ENCODE measurements around the gene ACADVL.

GRCh38 chr17:7225711-7226331 is 6.1 kb downstream of the ACADVL start:
- peak in 1 of 2 donors; percentile 12 for TF ChIP-seq POLR2A (IDR thresholded peaks at IDR 0.05)
- no peak for TF ChIP-seq CTCF (IDR thresholded peaks at IDR 0.05)
